ENCODE data around the gene TOP3A.

GRCh38 chr17:18257268-18257981 lies 57.4 kb downstream of the TOP3A start:
- TF ChIP-seq, protein P1, sequence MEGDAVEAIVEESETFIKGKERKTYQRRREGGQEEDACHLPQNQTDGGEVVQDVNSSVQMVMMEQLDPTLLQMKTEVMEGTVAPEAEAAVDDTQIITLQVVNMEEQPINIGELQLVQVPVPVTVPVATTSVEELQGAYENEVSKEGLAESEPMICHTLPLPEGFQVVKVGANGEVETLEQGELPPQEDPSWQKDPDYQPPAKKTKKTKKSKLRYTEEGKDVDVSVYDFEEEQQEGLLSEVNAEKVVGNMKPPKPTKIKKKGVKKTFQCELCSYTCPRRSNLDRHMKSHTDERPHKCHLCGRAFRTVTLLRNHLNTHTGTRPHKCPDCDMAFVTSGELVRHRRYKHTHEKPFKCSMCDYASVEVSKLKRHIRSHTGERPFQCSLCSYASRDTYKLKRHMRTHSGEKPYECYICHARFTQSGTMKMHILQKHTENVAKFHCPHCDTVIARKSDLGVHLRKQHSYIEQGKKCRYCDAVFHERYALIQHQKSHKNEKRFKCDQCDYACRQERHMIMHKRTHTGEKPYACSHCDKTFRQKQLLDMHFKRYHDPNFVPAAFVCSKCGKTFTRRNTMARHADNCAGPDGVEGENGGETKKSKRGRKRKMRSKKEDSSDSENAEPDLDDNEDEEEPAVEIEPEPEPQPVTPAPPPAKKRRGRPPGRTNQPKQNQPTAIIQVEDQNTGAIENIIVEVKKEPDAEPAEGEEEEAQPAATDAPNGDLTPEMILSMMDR (IDR thresholded peaks at IDR 0.05) = no peak
- no peak for TF ChIP-seq POLR2AphosphoS5 (IDR thresholded peaks at IDR 0.05)
- TF ChIP-seq POLR2A (IDR thresholded peaks at IDR 0.05) = no peak
- no peak for TF ChIP-seq EP300 (IDR thresholded peaks at IDR 0.05; ENCODE audit: low read depth)

Data from transverse colon (tissue), 4 donors.